ENCODE measurements around the gene KCNQ1OT1.
"Not testable (repeated sequence)": the region's sequence is repeated elsewhere in the genome, so short reads cannot be mapped to it uniquely, and the experiment has no call there.

The KCNQ1OT1 gene

GRCh38 chr11:2652333-2653197 is 47.2 kb downstream of the KCNQ1OT1 start:
- DNase-seq (ENCODE audit: low read depth), result no peak

GRCh38 chr11:2651826-2652271 is 47.9 kb downstream of the KCNQ1OT1 start:
- no peak for DNase-seq (ENCODE audit: low read depth)

- no peak for DNase-seq (ENCODE audit: low read depth)
Observed at GRCh38 chr11:2651054-2651617, 48.7 kb downstream of the KCNQ1OT1 start.

- no peak for DNase-seq (ENCODE audit: low read depth)
Observed at GRCh38 chr11:2650343-2650867, 49.4 kb downstream of the KCNQ1OT1 start.

GRCh38 chr11:2649848-2650247 is 49.9 kb downstream of the KCNQ1OT1 start:
- DNase-seq (ENCODE audit: low read depth), result no peak

- no peak for DNase-seq (ENCODE audit: low read depth)
Observed at GRCh38 chr11:2649400-2649799, 50.4 kb downstream of the KCNQ1OT1 start.

- DNase-seq (ENCODE audit: low read depth), result no peak
Observed at GRCh38 chr11:2647953-2648352, 51.8 kb downstream of the KCNQ1OT1 start.

- no peak for DNase-seq (ENCODE audit: low read depth)
Observed at GRCh38 chr11:2647167-2647566, 52.6 kb downstream of the KCNQ1OT1 start.

- DNase-seq (ENCODE audit: low read depth), result no peak
Observed at GRCh38 chr11:2645779-2646118, 54.0 kb downstream of the KCNQ1OT1 start.

GRCh38 chr11:2644844-2645778 is 54.7 kb downstream of the KCNQ1OT1 start:
- no peak for DNase-seq (ENCODE audit: low read depth)

- no peak for DNase-seq (ENCODE audit: low read depth)
Observed at GRCh38 chr11:2643746-2644145, 56.0 kb downstream of the KCNQ1OT1 start.

- DNase-seq (ENCODE audit: low read depth), result no peak
Observed at GRCh38 chr11:2641623-2642022, 58.2 kb downstream of the KCNQ1OT1 start.

- not testable (repeated sequence) for DNase-seq (ENCODE audit: low read depth)
Observed at GRCh38 chr11:2639763-2640162, 60.0 kb downstream of the KCNQ1OT1 start.

- DNase-seq (ENCODE audit: low read depth), result no peak
Observed at GRCh38 chr11:2631161-2631560, 68.6 kb downstream of the KCNQ1OT1 start.

- DNase-seq (ENCODE audit: low read depth), result no peak
Observed at GRCh38 chr11:2630679-2631078, 69.1 kb downstream of the KCNQ1OT1 start.

- DNase-seq (ENCODE audit: low read depth), result no peak
Observed at GRCh38 chr11:2625183-2625582, 74.6 kb downstream of the KCNQ1OT1 start.

GRCh38 chr11:2621894-2622293 is 77.9 kb downstream of the KCNQ1OT1 start:
- no peak for DNase-seq (ENCODE audit: low read depth)

GRCh38 chr11:2612884-2613571 is 86.8 kb downstream of the KCNQ1OT1 start:
- DNase-seq (ENCODE audit: low read depth), result no peak

- no peak for DNase-seq (ENCODE audit: low read depth)
Observed at GRCh38 chr11:2609345-2609744, 90.4 kb downstream of the KCNQ1OT1 start.

- no peak for DNase-seq (ENCODE audit: low read depth)
Observed at GRCh38 chr11:2599561-2600189, 100.1 kb downstream of the KCNQ1OT1 start.

GRCh38 chr11:2595204-2595603 is 104.6 kb downstream of the KCNQ1OT1 start:
- DNase-seq (ENCODE audit: low read depth), result no peak
